K562 (cell line): Measurements from ENCODE around the gene EZH2. TPM values are rescaled to one million over a fixed set of nuclear protein-coding genes. Genes with fewer than 3 reads are reported as not detected.

Experiments used
- ATAC-seq: fragments of 200-7000 bp; cut with Tn5 transposase; 3 replicates; pipeline ENCODE4 v1.9.1; 2020; ENCODE audit warnings: moderate library complexity
- BruUV-seq: library from RNA; stranded (reverse); fragments of 400-500 nt; replicated peaks from 2 replicates; lab custom pipeline; 2021; lab: Mats Ljungman, UMichigan
- CTCF ChIA-PET: fragments of 300-600 bp; formaldehyde crosslinking; extraction: SDS; loops from one replicate; lab custom pipeline; 2021; ENCODE audit warnings: low intra/inter-chr PET ratio; lab: Yijun Ruan, JAX
- POLR2A ChIA-PET: fragments of 300-600, 350-650 bp; sonication (Branson Sonifier 250); formaldehyde crosslinking; extraction: SDS; loops from one replicate; lab custom pipeline; 2021; ENCODE audit warnings: antibody characterized with exemption, inconsistent platforms; lab: Yijun Ruan, JAX
- DNase-seq, 4 experiments: peaks; one replicate each; pipeline versions ENCODE4 v3.0.0 to v3.0.0-alpha.2; 2011 to 2018; ENCODE audit warnings: low spot score in 3 of 4, mixed read lengths in 3 of 4; ENCODE audit errors: extremely low read depth in 1 of 4
- FAIRE-seq: peaks from 2 replicates; lab custom pipeline; 2011; peaks lifted over from hg19 to GRCh38; lab: Jason Lieb, UNC
- H2AFZ ChIP-seq: 2 replicates; pipeline ENCODE4 v1.6.0; 2011; ENCODE audit warnings: low read depth, low read length, control low read depth, inconsistent platforms
- H3K27ac ChIP-seq: fragments of 200-600 bp; 3 replicates; pipeline ENCODE4 v1.8.0; 2011; ENCODE audit warnings: low read depth, mild to moderate bottlenecking, control low read depth, inconsistent platforms, low read length, moderate library complexity, mixed read lengths; ENCODE audit errors: extremely low read depth
- H3K27me3 ChIP-seq, 2 experiments: fragments of 300-600 bp in 1 of 2; 2 replicates in 1 of 2; 3 replicates in 1 of 2; pipeline versions ENCODE4 v1.6.0 to v1.8.0; 2011; ENCODE audit warnings: inconsistent platforms in 2 of 2, low read length in 2 of 2, mild to moderate bottlenecking in 1 of 2, mixed read lengths in 1 of 2, moderate library complexity in 1 of 2; ENCODE audit not compliant: control insufficient read depth in 2 of 2, insufficient read depth in 2 of 2
- H3K36me3 ChIP-seq: fragments of 300-600 bp; 3 replicates; pipeline ENCODE4 v1.8.0; 2011; ENCODE audit warnings: mild to moderate bottlenecking, low read length, inconsistent platforms; ENCODE audit not compliant: control insufficient read depth, insufficient read depth
- H3K4me1 ChIP-seq, 2 experiments: fragments of 200-600 bp in 1 of 2; replicated peaks in 1 of 2; 2 replicates in 1 of 2; 3 replicates in 1 of 2; pipeline versions ENCODE4 v1.5.1 to v1.8.0; 2011; ENCODE audit warnings: inconsistent platforms in 2 of 2, low read length in 2 of 2, mild to moderate bottlenecking in 1 of 2, mixed read lengths in 1 of 2, moderate library complexity in 1 of 2; ENCODE audit not compliant: control insufficient read depth in 2 of 2, insufficient read depth in 2 of 2
- H3K4me2 ChIP-seq: 2 replicates; pipeline ENCODE4 v1.6.1; 2011; ENCODE audit warnings: low read length, control low read depth, inconsistent platforms, mixed read lengths; ENCODE audit not compliant: insufficient read depth
- H3K4me3 ChIP-seq: fragments of 200-600 bp; sonication (generic), shearing (Covaris generic); 2 replicates; pipeline ENCODE4 v1.5.1; 2016; ENCODE audit warnings: control low read depth, inconsistent platforms
- H3K79me2 ChIP-seq: fragments of 200-600 bp; 3 replicates; pipeline ENCODE4 v1.8.0; 2011; ENCODE audit warnings: low read length, inconsistent platforms; ENCODE audit not compliant: control insufficient read depth, insufficient read depth
- H3K9ac ChIP-seq, 2 experiments: 2 replicates each; pipeline versions ENCODE4 v1.6.0 to v1.6.1; 2011; ENCODE audit warnings: low read depth in 2 of 2, low read length in 2 of 2, control low read depth in 1 of 2, inconsistent platforms in 1 of 2, mild to moderate bottlenecking in 1 of 2, mixed read lengths in 1 of 2; ENCODE audit not compliant: insufficient read depth in 1 of 2
- H3K9me1 ChIP-seq: one replicate; pipeline ENCODE4 v1.6.0; 2011; ENCODE audit warnings: inconsistent platforms, mild to moderate bottlenecking, low read length, moderate library complexity; ENCODE audit not compliant: control insufficient read depth, insufficient read depth
- H3K9me3 ChIP-seq: replicated peaks from 2 replicates; pipeline ENCODE4 v1.5.1; 2011; ENCODE audit warnings: low read depth, low read length, inconsistent platforms; ENCODE audit not compliant: control insufficient read depth, insufficient read depth
- H4K20me1 ChIP-seq: replicated peaks from 2 replicates; pipeline ENCODE4 v1.6.1; 2011; ENCODE audit warnings: low read length, inconsistent platforms, mixed read lengths; ENCODE audit not compliant: control insufficient read depth, insufficient read depth
- BACH1 ChIP-seq: fragments of 200-800 bp; sonication (Bioruptor generic); IDR thresholded peaks from 2 replicates; pipeline ENCODE4 v1.6.1; 2016; ENCODE audit warnings: missing genetic modification characterization, missing compliant biosample characterization
- C11orf30 ChIP-seq: fragments of 450-650 bp; IDR thresholded peaks from 2 replicates; pipeline ENCODE4 v1.6.1; 2016; ENCODE audit warnings: low read depth, mild to moderate bottlenecking
- DLX4 ChIP-seq: fragments of 250-450 bp; sonication (Bioruptor Pico); IDR thresholded peaks from 2 replicates; pipeline ENCODE4 v1.6.1; 2021; ENCODE audit warnings: mild to moderate bottlenecking
- FOXA1 ChIP-seq: fragments of 450-650 bp; IDR thresholded peaks from 2 replicates; pipeline ENCODE4 v1.6.1; 2016; ENCODE audit warnings: mild to moderate bottlenecking, borderline replicate concordance
- HDAC8 ChIP-seq: fragments of 450-650 bp; IDR thresholded peaks from 2 replicates; pipeline ENCODE4 v1.6.1; 2016; ENCODE audit warnings: mild to moderate bottlenecking, missing genetic modification characterization, moderate library complexity, missing compliant biosample characterization
- HES1 ChIP-seq: fragments of 450-650 bp; IDR thresholded peaks from 2 replicates; pipeline ENCODE4 v1.6.1; 2016; ENCODE audit warnings: low read depth, mild to moderate bottlenecking, moderate library complexity
- MAFF ChIP-seq: IDR thresholded peaks from 2 replicates; pipeline ENCODE4 v1.6.1; 2012; ENCODE audit warnings: low read length, improper control_type of control experiment
- MAFG ChIP-seq: fragments of 450-650 bp; conservative IDR thresholded peaks from 2 replicates; pipeline ENCODE4 v1.6.1; 2016; ENCODE audit warnings: missing genetic modification characterization, missing compliant biosample characterization
- NCOR1 ChIP-seq: fragments of 450-650 bp; IDR thresholded peaks from 2 replicates; pipeline ENCODE4 v1.6.1; 2016; ENCODE audit warnings: mild to moderate bottlenecking, moderate library complexity
- NFE2 ChIP-seq: IDR thresholded peaks from 2 replicates; pipeline ENCODE4 v1.6.1; 2014; ENCODE audit warnings: antibody characterized with exemption, low read depth
- NFE2L1 ChIP-seq: fragments of 450-650 bp; IDR thresholded peaks from 2 replicates; pipeline ENCODE4 v1.6.1; 2016; ENCODE audit warnings: missing genetic modification characterization, low read depth, mild to moderate bottlenecking, missing compliant biosample characterization, moderate library complexity, borderline replicate concordance
- POLR3G ChIP-seq: IDR thresholded peaks from 2 replicates; pipeline ENCODE4 v1.6.1; 2011; ENCODE audit not compliant: insufficient read length, insufficient replicate concordance; ENCODE audit errors: extremely low read depth
- TOE1 ChIP-seq, 2 experiments: fragments of 450-650 bp in 1 of 2; sonication (generic) in 1 of 2; formaldehyde crosslinking in 1 of 2; IDR thresholded peaks; 2 replicates each; pipeline versions ENCODE4 v1.7.1 to v1.8.0; 2016 to 2022; ENCODE audit warnings: borderline replicate concordance in 2 of 2, mild to moderate bottlenecking in 2 of 2, antibody characterized with exemption in 1 of 2, inconsistent platforms in 1 of 2, low read depth in 1 of 2, missing genetic modification reagents in 1 of 2, moderate library complexity in 1 of 2
- TRIM24 ChIP-seq, 2 experiments: fragments of 450-650 bp; IDR thresholded peaks; 2 replicates each; pipeline ENCODE4 v1.6.1; 2016
- TRIM28 ChIP-seq: fragments of 450-650 bp; IDR thresholded peaks from 2 replicates; pipeline ENCODE4 v1.6.1; 2017
- ZC3H8 ChIP-seq: fragments of 450-650 bp; IDR thresholded peaks from 2 replicates; pipeline ENCODE4 v1.6.1; 2017
- ZFP1 ChIP-seq: fragments of 450-650 bp; formaldehyde crosslinking; IDR thresholded peaks from 2 replicates; pipeline ENCODE4 v1.4.0; 2020; ENCODE audit warnings: mild to moderate bottlenecking, mixed read lengths
- ZNF316 ChIP-seq: fragments of 450-650 bp; IDR thresholded peaks from 2 replicates; pipeline ENCODE4 v1.6.1; 2016
- ZNF592 ChIP-seq: fragments of 450-650 bp; IDR thresholded peaks from 2 replicates; pipeline ENCODE4 v1.6.1; 2017; ENCODE audit warnings: antibody characterized with exemption, mild to moderate bottlenecking
- ZNF696 ChIP-seq: fragments of 250-450 bp; sonication (Bioruptor Pico); conservative IDR thresholded peaks from 2 replicates; pipeline ENCODE4 v1.4.0; 2020; ENCODE audit warnings: mild to moderate bottlenecking, moderate library complexity
- WGBS: fragments of 100-300 bp; shearing (Covaris generic); methylation state at CpG from one replicate; pipeline ENCODE4 v1.1.6; 2016; ENCODE audit warnings: low coverage, mixed read lengths; ENCODE audit not compliant: insufficient coverage; ENCODE audit errors: missing lambda C conversion rate; 5-methylcytosine and 5-hydroxymethylcytosine counted together
- in situ Hi-C: fragments of 300-500 bp; cut with MboI; formaldehyde crosslinking; loops from 4 replicates; pipeline ENCODE4 v1.15.0; 2018; ENCODE audit warnings: inconsistent platforms, mixed read lengths
- intact Hi-C: fragments of 100-400 bp; cut with micrococcal nuclease; formaldehyde crosslinking; loops from 2 replicates; pipeline ENCODE4 v1.14.2; 2022
- polyA plus RNA-seq, 8 experiments: library from polyadenylated mRNA; depleted of rRNA in 4 of 8; stranded (reverse) in 5 of 8; unstranded in 3 of 8; fragments of >200 nt; fragmentation: Nextera tagmentation in 2 of 8; fragmentation: Illumina TruSeq in 1 of 8; extraction: Ambion mirVana in 2 of 8; extraction: Trizol in 1 of 8; gene quantifications; 2 replicates each; pipeline versions ENCODE4 v1.2.1 to v1.2.3, GENCODE V29; 2011 to 2014; ENCODE audit warnings: inconsistent platforms in 1 of 8, missing spikeins in 1 of 8
- total RNA-seq, 7 experiments: library from RNA; depleted of rRNA in 6 of 7; stranded (reverse); fragments of >200 nt in 6 of 7; fragmentation: Illumina TruSeq in 2 of 7; extraction: Trizol in 2 of 7; gene quantifications; 2 replicates each; pipeline versions ENCODE4 v1.2.1 to v1.2.3, GENCODE V29; 2011 to 2021; ENCODE audit warnings: low replicate concordance in 1 of 7

The EZH2 gene
- total and polyA plus RNA-seq, 9 of the 15 experiments (the other 6 are each of a cell fraction or from before 2014, with no cell fraction given): 48.7 to 175 (median 98.6) TPM

GRCh38 chr7:148793590-148793989, 90.5 kb downstream of the EZH2 start:
- WGBS: 100% methylated on average over 1 of the region's 1 CpG
- Histone ChIP-seq H3K79me2 (no peaks in the 10 kb centered on the region), H4K20me1 (no peaks in the 10 kb centered on the region), H3K27me3 (no peaks in the 10 kb centered on the region), H3K9ac (no peak overlapping the region), H3K4me3 (no peak overlapping the region), H3K4me1 (peaks cover 0 to 2% of the 10 kb centered on the region in 2 experiments; a peak in 2 of 5 replicates), H3K9me3 (peaks cover 4% of the 10 kb centered on the region; the same call in 1 of the 2 replicates), H2AFZ (no peak overlapping the region), H3K36me3 (peaks cover 92% of the 10 kb centered on the region), H3K9me1 (no peaks in the 10 kb centered on the region), H3K27ac (peak overlapping the region; percentile 10; the same call in 1 of the 3 replicates), H3K4me2 (no peak overlapping the region)
- in situ Hi-C loops (no loop called here), intact Hi-C loops (loop anchor here (5.0 kb wide), 1 partner anchor 91 kb away; no protein-coding TSS in a partner anchor)
- DNase-seq (no peak), ATAC-seq (peak; percentile 50; the same call in 2 of the 3 replicates), FAIRE-seq (peak; percentile 72)
- BruUV-seq: no TSS peak
- ChIA-PET CTCF (no interaction called here), POLR2A (interaction anchor here (0.8 kb wide), 1 partner anchor 12 kb away, joined by 3 read pairs; no protein-coding TSS in a partner anchor)
- no peak for TF ChIP-seq HES1
- TF ChIP-seq C11orf30: peak; percentile 96
- peak; percentile 98 for TF ChIP-seq MAFG (tag)
- no peak for TF ChIP-seq POLR3G
- 0 out of 2 replicates have a peak, but pooled peaks have one; percentile 50 for TF ChIP-seq ZNF592
- TF ChIP-seq MAFF: peak; percentile 98
- peak; percentile 99 for TF ChIP-seq ZNF316
- TF ChIP-seq TRIM28: 0 out of 2 replicates have a peak, but pooled peaks have one; percentile 65
- TF ChIP-seq NFE2L1 (tag): peak; percentile 87
- no peak; the same call in 1 of the 2 replicates for TF ChIP-seq FOXA1
- peak; percentile 96 for TF ChIP-seq NFE2
- TF ChIP-seq TOE1 (IDR thresholded peaks at IDR 0.05; ENCODE audit: borderline replicate concordance): no peak
- TF ChIP-seq TOE1 (CRISPR knock-in tag; IDR thresholded peaks at IDR 0.05; ENCODE audit: borderline replicate concordance, low read depth): no peak
- TF ChIP-seq TRIM24 (IDR thresholded peaks at IDR 0.05): peak; percentile 62 to 84
- no peak for TF ChIP-seq ZC3H8
- TF ChIP-seq ZFP1 (CRISPR knock-in tag): peak; percentile 98
- TF ChIP-seq ZNF696: no peak
- TF ChIP-seq HDAC8: no peak
- TF ChIP-seq BACH1 (tag): peak; percentile 89
- no peak for TF ChIP-seq DLX4 (CRISPR knock-in tag)
- TF ChIP-seq NCOR1: no peak
